ENCODE measurements around the gene RHBDD1. TPM values are rescaled to one million over a fixed set of nuclear protein-coding genes. Genes with fewer than 3 reads are reported as not detected.
"Not testable (repeated sequence)": the region's sequence is repeated elsewhere in the genome, so short reads cannot be mapped to it uniquely, and the experiment has no call there.

The RHBDD1 gene
- polyA plus RNA-seq, 4 donors: 27.7 to 33.5 (median 32.1) TPM

DNA sequence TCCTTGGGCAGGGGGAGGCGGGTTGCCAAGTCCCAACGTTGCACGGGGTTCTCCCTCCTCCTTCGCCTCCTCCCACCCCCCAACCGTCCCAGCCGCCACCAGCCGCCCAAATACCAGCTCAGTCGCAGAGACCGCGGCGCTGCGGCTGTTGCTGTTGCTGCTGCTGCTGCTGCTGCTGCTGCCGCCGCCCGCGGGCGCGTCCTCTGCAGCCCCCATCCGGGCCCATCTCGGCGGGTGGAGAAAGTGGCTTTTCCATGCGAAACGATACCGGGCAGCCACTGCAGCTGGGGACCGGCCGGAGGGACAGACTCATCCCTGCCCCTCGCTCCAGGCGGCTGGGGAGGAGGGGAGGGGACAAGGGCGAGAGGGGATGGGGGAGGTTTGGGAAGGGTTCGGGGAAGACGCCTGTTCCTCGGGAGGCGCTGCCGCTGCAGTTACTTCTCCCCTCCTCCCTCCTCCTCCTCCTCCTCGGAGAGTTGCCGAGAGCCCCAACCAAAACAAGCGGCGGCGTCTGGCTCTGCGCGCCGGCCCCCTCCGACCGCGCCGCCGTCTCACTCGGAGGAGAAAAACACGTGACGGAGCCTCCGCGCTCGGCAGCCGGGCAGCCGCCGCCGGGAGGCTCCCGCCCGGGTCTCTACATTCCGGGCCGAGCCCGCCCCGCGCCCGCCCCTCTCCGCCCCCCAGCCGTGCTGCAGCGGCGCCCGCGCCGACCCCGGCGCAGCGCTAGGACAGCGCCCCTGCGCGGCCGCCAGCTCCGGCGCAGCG, 36.5 kb upstream of the RHBDD1 start, which contains the start of gene IRS1:
Gene IRS1, minus strand, starts transcription at position 610 of the 765 bp plus-strand sequence. CDS start 1,082 bp downstream, outside the sequence.
- DNase-seq (ENCODE audit: low read depth in 4 of 4, low spot score in 3 of 4): peak in 3 of 4 donors; percentile 61 to 70 (median 62)

DNA sequence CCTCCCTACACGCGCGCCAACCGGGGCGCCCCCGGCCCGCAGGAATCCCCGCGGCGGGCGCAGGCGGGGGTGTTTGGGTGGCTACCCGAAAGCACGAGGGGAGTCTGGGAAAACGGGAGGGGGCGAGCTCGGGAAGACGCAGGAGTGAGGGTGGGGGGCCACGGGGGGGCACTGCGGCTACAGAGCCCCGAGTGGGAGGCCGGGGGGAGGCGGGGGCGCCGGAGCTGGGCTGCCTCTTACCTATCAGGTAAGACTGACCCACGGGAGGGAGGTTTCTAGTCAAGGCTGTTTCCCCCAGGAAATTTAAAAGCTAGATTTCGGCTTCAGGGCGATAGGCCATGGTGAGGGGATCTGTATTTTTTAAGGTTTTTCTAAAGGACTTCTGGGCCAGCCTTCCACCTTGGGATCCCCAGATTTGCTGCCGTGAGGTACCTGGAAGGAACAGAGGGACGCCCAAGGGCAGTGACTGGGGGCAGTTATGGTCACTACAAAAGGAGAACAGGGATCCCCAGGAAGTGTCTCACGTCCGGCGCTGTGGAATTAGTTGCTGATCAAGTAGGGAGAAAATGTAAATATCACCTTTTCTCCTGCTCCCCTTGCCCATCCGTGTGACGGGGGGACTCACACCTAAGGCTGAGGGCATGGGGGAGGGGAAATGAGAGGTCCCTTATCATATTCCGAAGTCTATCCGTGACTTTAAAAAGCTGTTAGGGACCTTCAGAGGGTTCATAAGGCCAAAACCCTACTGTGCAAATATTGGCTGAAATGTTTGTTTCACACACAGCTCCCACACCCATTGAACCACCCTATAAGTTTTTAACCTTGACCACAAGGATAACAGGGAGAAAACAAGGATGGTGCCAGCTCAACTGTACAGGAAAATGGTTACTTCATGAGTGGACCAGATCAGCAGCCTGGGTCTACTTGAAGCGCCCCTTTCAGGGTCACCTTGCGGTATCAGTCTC, 35.6 kb upstream of the RHBDD1 start:
- no peak for DNase-seq (ENCODE audit: low read depth in 4 of 4, low spot score in 3 of 4)

DNA sequence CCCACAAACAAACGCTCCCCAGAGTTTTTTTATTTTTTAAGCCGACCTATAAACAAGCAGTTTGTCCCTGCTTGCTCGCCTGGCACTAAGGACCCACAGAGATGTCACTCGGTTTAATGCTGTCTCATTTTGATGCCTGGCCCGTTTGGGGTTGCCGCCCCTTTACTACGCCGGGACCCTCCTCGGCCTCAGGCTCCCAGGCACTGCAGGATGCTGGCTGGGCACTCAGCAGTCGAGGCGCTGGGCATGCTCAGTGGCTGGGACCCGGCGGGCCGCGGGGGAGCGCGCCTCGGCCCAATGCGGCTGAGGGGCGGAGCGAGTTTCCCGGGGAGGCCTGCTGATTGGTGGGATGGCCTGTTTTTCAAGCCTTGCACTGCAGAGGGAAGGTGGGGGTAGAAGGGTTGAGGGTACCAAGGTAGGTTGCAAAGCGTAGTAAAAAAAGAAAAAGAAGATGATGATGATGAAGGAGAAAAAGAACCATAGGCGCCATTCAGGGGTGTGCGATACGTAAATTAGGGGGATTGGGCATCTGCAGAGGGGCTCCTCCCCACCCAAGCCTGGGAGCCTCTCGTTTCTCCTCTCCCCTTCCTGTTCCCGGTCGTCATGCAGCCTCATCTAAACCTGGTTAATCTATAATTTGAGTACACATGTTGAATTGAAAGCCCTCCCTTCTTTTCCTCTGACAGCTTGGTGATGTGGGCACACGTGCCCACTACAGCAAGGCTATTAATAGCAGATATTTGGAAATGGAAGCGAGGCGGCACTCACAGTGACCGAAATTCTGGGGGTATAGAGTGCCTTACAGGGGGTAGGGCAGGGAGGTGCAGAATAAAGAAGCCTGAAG, 34.7 kb upstream of the RHBDD1 start:
- peak in 3 of 4 donors; percentile 77 to 82 (median 81) for DNase-seq (ENCODE audit: low read depth in 4 of 4, low spot score in 3 of 4)

DNA sequence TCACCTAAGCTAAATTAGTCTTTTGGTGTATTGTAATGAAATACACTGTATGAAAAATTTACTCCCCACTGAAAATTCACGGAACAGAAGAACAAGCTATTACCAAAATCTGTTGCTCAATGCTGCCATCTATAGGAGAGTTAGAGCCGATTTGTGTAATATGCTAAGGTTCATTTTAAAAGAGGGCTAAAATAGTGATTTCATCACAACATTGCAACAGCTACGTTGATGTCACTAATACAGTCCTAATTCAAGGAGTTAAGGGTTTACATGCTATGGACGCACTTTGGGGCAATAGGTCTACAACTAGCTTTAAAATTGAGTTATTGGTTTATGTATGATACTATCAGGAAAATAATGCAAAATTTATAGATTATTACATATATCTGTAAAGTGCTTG, 33.3 kb upstream of the RHBDD1 start:
- DNase-seq (ENCODE audit: low read depth in 4 of 4, low spot score in 3 of 4): no peak

DNA sequence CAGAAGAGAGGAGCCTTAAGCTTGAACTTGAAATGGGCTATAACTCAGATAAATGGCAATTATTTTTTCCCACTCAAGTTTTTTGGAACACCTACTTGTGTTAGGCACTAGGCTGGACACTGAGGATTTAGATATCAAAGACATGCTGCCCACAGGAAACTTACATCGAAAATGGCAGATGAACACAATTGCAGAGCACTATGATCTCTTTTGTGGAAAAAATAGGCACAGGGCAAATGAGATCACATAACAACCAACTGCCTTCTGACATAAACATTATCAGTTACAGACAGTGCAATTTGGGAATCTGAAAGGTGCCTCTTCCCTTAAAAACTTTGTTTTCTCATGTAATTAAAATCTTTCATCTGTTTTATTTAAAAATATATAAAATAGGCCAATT, 32.4 kb upstream of the RHBDD1 start:
- DNase-seq (ENCODE audit: low read depth in 4 of 4, low spot score in 3 of 4): no peak

DNA sequence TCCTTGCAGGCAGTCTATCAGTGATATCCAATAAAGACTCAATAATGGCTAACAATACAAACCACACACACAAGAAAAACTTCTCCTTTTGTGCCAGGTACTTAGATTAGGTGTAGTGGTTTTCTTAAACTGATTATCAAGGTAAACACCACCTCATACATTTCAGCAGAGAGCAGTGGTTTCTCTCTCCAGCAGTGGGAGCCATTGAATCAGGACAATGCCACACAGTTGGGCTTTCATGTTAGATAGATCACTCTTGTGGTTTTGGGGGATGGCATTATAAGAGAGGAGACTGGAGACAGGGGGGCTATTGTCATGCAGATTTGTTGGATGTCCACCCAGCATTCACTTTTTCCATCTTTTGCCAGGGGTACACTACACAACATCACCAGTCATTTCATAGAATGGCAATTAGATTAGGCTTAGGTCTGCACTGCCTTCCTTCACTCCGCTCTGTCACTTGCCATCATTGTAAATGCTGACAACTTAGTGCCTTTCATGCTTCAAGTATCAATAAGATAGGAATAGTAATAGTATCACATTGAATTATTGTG, 22.6 kb upstream of the RHBDD1 start:
- DNase-seq (ENCODE audit: low read depth in 4 of 4, low spot score in 3 of 4): no peak

DNA sequence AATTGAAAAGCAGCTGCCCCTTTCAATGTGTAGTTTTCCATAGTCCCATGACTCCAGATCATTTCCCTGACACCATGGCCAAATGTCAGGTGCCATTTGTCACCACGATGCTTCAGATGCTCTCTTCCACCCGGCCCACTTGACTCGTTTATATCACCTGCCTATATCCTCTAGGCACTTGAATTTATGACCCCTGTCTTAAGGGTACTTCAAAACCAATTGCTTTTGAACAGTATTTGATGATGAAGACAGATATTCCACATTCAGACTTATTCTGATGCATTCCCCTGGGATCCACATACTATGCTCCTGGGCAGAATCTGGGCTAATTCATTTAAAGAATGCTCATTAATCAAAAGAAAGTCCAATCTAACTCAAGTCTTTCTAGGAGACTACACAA, 16.9 kb upstream of the RHBDD1 start:
- no peak for DNase-seq (ENCODE audit: low read depth in 4 of 4, low spot score in 3 of 4)

DNA sequence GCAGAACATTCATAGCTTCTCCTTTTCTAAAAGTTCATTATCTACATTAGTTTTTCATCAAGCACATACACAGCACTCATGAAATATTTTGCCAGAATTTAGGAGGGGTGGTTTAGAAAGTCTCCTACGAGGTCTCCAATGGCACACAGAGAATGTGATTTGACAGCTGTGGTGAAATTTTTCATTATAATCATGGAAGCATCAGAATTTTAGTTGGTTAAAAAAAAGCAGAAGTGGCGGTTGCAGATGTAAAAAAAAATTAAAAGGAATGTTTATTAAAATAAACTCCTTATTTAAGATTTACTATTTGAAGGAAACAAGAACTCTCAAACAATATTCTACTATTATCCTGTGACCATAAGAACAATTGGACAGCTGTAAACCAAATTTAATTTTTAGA, 10.8 kb upstream of the RHBDD1 start:
- DNase-seq (ENCODE audit: low read depth in 4 of 4, low spot score in 3 of 4): no peak

DNA sequence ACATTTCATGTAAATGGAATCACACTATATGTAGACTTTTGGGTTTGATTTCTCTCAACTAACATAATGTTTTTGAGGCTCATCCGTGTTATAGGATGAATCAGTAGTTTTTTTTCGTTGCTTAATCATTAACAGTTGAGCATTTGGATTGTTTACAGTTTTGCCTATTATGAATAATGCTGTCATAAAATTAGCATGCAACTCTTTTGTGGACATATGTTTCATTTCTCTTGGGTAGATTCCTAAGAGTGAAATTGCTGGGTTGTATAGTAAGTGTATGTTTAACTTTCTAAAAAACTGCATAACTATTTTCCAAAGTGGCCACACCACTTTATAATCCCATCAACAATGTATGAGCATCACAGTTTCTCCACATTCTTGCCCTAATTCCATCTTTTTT, 7.7 kb upstream of the RHBDD1 start:
- no peak for DNase-seq (ENCODE audit: low read depth in 4 of 4, low spot score in 3 of 4)

DNA sequence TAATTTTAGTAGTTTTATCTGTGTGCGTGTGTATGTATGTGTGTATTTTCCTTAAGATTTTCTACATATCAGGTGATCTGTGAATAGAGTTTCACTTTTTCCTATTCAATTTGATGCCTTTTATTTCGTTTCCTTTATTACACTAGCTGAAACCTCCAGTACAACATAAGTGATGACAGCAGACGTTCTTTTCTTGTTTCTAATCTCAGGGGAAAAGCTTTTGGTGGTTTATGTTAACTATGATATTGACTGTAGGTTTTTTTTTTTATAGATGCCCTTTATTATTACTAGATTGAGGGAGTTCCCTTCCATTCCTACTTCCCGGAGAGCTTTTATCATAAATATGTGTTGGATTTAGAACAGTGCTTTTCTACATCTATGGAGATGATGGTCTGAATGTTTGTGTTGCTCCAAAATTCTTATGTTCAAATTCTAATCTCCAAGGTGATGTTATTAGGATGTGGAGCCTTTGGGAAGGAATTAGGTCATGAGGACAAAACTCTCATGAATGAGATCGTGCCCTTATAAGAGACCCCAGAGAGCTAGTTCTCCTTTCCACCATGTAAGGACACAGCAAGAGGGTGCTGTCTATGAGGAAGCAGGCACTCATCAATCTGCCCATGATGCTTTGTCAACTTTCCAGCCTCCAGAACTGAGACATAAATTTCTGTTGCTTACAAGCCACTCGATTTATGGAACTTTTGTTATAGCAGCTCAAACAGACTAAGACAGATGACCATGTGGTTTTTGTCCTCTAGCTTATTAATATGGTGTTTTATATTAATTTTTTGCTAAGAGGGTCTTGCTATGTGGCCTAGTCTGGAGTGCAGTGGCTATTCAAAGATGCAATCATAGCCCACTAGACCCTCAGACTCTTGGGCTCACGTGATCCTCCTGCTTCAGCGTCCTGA, 5.9 kb upstream of the RHBDD1 start:
- DNase-seq (ENCODE audit: low read depth in 4 of 4, low spot score in 3 of 4): no peak

DNA sequence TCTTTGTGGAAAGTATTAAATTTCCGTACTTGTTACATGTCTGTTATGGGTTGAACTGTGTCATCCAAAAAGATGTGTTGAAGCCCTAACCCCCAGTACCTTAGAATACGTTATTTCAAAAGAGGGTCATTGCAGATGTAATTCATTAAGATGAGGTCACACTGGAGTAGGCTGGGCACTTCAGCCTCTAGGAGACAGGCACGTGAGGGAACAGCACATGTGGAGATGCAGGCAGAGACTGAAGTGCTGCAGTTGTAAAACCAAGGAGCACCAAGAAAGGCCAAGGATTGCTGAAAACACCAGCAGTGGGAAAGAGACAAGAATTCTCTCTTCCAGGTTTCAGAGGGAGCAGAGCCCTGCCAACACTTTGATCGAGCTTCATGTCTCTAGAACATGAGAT, 4.6 kb upstream of the RHBDD1 start:
- DNase-seq (ENCODE audit: low read depth in 4 of 4, low spot score in 3 of 4): no peak

DNA sequence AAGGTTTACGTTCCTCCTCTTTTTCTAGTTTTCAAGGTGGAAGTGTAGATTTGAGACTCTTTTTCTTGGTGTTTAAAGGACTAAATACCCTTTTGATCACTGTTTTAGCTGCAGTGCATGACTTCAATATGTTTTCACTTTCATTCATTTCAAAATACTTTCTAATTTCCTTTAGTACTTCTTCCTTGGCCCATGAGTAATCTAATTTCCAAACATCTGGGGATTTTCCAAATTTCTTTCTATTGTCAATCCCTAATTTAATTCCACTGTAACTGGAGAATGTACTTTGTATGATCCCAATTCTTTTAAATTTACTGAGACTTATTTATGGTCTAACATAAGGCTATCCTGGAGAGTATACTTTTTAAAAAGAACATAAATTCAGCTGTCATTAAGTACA, 3.8 kb upstream of the RHBDD1 start:
- no peak for DNase-seq (ENCODE audit: low read depth in 4 of 4, low spot score in 3 of 4)

DNA sequence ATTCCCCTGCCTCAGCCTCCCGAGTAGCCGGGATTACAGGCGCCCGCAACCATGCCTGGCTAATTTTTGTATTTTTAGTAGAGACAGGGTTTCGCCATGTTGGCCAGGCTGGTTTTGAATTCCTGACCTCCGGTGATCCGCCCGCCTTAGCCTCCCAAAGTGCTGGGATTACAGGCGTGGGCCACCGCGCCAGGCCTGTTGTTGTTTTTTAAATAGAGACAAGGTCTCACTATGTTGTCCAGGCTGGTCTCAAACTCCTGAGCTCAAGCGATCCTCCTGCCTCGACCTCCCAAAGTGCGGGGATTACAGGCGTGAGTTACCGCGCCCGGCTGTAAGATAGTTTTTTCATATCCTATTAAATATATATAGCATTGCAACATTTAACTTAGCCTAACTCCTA, 974 bp upstream of the RHBDD1 start:
- DNase-seq (ENCODE audit: low read depth in 4 of 4, low spot score in 3 of 4): not testable (repeated sequence)

DNA sequence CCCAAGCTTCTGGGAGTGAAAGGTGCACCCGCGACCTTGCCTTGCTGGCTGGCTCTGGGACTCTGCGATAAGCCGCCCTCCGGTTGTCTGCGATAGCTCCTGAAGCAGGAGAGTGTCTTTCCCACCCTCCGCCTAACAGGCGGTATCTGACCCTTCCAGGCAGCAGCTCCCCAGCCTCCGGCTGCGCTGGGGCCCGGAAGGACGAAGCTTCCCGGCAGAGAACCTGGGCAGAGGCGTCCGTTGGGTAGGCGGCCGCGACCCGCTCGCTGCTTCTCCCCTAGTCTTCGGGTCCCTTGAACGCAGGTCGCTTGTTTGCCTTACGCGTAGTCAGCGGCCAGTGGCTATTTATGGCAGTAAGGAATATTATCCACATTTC, 446 bp upstream of the RHBDD1 start:
- DNase-seq (ENCODE audit: low read depth in 4 of 4, low spot score in 3 of 4): no peak

DNA sequence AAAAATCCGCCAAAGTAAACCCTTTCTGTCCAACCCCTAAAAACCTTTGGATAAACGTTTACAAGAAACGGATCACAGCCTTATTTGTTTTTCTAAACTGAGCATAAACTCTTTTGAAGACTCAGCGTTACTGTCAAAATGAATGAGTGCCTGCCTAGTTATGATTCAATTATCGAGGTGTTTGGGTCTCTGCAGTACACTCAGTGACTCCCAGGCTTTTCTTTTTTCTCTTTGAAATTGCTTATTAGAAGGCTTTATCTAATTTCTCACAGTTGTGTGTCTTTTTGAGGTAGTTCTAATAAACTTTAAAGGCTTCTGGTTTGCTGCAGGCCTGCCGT, 663 bp downstream of the RHBDD1 start:
- DNase-seq (ENCODE audit: low read depth in 4 of 4, low spot score in 3 of 4): no peak

DNA sequence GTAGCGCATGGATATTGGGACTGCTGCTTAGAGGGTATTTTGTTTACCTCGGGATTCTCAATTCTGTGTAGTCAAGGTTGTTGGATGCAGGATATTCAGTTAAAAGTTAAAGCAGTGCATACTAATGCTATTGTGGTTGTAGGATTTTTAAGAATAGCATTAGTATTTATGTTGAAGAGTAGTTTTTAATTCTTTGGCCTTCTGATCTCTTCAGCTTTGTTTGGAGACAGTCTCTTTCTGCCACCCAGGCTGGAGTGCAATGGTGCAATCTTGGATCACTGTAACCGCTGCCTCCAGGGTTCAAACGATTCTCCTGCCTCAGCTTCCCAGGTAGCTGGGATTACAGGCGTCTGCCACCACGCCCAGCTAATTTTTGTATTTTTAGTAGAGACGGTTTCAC, 1.5 kb downstream of the RHBDD1 start:
- no peak for DNase-seq (ENCODE audit: low read depth in 4 of 4, low spot score in 3 of 4)

DNA sequence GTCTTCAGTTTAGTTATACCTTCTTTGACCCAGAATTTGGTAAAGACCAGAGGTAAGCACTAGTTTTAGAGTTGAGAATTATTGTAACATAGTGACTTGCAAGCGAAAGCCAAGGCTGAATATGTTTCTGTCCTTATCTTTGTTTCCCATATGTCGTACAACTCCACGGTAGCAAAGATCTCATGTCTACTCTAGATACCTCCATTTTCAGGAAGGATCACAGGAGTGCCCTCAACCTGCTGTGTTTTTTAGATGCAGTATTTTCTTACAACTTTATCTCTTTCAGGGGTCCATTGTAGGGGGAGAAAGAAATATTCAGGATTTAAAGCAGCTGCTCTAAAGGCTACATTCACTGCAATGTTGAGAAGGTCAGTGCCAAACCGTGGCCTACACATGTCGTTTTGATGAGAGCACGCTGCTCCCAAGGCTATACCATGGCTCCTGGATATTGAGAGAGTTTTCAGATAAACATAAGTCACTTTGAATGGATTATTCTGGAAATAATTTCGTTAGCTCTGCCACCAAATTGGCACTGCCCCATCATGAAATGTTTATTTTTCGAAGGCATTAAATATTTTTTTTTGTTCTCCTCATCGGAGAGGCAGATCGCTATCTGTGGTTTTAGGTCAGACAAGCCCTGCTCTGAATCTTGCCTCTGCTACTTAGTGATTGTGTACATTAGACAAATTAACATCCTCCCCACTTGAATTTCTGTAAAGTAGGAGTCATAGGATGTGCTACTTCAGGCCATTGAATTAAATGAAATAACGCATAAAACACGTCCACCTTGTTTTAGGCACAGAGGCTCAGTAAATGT, 2.1 kb downstream of the RHBDD1 start:
- no peak for DNase-seq (ENCODE audit: low read depth in 4 of 4, low spot score in 3 of 4)

DNA sequence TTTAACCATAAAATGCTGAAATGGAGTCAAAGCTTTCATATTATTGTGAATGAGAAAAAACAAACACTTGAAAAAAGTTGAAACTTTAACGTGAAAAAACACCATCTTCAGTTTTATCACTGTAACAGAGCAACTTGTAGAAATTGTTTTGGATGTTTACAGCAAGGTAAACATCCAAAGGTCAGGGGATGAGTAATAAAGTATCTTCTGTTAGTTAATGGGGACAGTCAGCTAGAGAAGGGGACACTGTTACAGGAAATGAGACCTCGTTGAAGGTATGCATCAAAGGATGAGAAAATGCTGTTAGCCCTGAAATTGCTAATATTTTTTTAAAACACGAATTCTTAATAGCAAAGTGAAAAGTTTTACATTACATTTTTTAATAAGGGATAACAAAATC, 2.9 kb downstream of the RHBDD1 start:
- DNase-seq (ENCODE audit: low read depth in 4 of 4, low spot score in 3 of 4): no peak

DNA sequence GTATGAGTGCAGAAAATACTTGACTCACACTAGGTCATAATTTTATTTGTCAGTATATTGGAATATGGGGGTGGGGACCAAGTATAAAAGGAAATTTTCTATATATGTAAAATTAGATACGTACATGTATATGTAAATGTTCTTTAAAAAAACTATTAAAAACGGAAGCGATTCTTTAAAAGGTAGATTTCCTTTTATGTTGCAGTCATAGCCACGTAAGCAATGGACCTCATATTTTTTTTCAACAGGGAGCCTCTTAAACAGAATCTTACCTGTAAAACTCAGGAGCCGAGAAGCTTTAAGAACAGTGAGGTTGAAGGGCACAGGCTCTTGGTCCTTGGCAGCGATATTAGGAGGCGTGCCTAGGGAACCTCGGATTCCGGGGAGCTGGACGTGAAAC, 3.3 kb downstream of the RHBDD1 start:
- DNase-seq (ENCODE audit: low read depth in 4 of 4, low spot score in 3 of 4): no peak

All from right renal pelvis (tissue), 4 donors.